ENCODE data around the gene KIAA1191. TPM values are rescaled to one million over a fixed set of nuclear protein-coding genes. Genes with fewer than 3 reads are reported as not detected.
"Not testable (repeated sequence)": the region's sequence is repeated elsewhere in the genome, so short reads cannot be mapped to it uniquely, and the experiment has no call there.

Gene KIAA1191
- total RNA-seq, 1 donor from 2014 or later, result 109 TPM

DNA sequence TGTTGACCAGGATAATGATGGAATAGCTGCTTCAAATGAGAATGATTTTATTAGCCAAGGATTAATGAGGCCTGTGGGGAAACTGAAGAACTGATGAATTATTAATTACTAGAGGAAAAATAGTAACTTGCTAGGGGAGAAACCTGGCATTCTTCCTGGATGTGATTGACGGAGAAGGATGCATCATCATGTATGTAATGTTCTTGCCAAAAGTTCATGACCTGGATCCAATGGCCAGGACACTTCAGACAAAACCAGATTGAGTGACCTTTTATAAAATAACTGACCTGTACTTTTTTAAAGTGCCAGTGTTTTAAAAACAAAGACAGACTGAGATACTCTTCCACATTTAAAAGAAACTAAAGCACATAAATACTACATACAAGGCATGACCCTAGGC lies 23.7 kb downstream of the KIAA1191 start:
- H3K27me3 Mint-ChIP-seq, result no peaks in the 10 kb centered on the region
- no peaks in the 10 kb centered on the region for H3K4me1 Mint-ChIP-seq (ENCODE audit: low read depth)
- DNase-seq (ENCODE audit: low spot score, unreplicated experiment), result no peak
- H3K36me3 Mint-ChIP-seq (ENCODE audit: insufficient read depth), result peaks cover 29% of the 10 kb centered on the region
- TF ChIP-seq, protein P1, sequence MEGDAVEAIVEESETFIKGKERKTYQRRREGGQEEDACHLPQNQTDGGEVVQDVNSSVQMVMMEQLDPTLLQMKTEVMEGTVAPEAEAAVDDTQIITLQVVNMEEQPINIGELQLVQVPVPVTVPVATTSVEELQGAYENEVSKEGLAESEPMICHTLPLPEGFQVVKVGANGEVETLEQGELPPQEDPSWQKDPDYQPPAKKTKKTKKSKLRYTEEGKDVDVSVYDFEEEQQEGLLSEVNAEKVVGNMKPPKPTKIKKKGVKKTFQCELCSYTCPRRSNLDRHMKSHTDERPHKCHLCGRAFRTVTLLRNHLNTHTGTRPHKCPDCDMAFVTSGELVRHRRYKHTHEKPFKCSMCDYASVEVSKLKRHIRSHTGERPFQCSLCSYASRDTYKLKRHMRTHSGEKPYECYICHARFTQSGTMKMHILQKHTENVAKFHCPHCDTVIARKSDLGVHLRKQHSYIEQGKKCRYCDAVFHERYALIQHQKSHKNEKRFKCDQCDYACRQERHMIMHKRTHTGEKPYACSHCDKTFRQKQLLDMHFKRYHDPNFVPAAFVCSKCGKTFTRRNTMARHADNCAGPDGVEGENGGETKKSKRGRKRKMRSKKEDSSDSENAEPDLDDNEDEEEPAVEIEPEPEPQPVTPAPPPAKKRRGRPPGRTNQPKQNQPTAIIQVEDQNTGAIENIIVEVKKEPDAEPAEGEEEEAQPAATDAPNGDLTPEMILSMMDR (IDR thresholded peaks at IDR 0.05; ENCODE audit: unreplicated experiment), result no peak
- no peaks in the 10 kb centered on the region for H3K9me3 Mint-ChIP-seq (ENCODE audit: low read depth)
- H3K4me3 Mint-ChIP-seq (ENCODE audit: low read depth), result no peak overlapping the region
- H3K27ac Mint-ChIP-seq, result no peak overlapping the region

DNA sequence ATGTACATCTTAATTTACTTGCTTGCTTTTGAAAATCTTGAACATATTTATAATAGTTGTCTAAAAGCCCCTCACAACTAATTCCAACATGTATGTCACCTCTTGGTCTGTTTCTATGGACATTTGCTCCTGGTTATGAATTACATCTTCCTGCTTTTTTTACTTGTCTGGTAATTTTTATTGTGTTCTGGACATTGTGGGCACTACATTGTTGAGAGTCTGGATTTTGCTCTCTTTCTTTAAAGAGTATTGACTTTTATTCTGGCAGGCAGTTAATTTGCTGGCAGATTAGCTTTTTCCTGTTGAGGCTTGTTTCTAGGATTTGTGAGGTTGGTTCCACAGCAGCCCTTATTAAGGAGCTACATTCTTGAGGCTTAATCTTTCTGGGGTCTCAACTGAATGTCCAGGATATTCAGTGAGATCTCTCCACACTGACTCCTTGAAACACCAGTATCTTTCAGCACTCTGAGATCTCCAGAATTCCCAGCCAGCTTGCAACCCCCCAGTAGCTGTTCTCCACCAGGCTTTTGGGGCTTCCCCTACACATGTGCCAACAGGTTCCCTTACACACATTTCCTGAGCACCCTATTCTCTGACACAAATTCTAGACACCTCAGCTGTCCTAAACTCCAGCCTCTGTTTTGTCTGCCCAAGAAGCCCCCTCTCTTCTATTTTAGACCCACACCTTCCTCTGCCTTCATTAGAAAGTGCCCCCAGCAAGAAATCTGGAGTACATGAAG lies 27.4 kb downstream of the KIAA1191 start:
- Mint-ChIP-seq H3K27me3 (no peaks in the 10 kb centered on the region), H3K36me3 (ENCODE audit: insufficient read depth) (peaks cover 18% of the 10 kb centered on the region), H3K4me3 (ENCODE audit: low read depth) (no peak overlapping the region), H3K4me1 (ENCODE audit: low read depth) (no peaks in the 10 kb centered on the region), H3K9me3 (ENCODE audit: low read depth) (no peaks in the 10 kb centered on the region), H3K27ac (no peak overlapping the region)
- TF ChIP-seq, protein P1 (IDR thresholded peaks at IDR 0.05; ENCODE audit: unreplicated experiment), result no peak
- no peak for DNase-seq (ENCODE audit: low spot score, unreplicated experiment)

DNA sequence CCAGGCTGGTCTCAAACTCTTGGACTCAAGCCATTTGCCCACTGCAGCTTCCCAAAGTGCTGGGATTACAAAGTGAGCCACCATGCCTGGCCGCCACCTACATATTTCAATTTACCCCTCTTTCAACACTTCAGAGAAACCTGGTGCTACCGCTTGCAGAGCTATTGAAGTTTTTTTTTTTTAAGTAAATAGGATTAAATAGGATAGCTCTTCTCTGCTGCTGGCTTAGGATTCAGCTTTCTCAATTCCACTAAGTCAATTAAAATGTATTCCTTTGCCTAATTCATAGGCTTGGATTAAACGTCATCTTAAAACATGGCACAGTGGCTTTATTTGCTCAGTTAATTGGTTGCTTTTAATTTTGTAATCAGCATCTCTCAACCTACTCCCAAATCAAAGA lies 41.0 kb downstream of the KIAA1191 start:
- Mint-ChIP-seq H3K9me3 (ENCODE audit: low read depth) (no peaks in the 10 kb centered on the region), H3K4me1 (ENCODE audit: low read depth) (no peaks in the 10 kb centered on the region), H3K36me3 (ENCODE audit: insufficient read depth) (peaks cover 14% of the 10 kb centered on the region), H3K4me3 (ENCODE audit: low read depth) (no peak overlapping the region), H3K27ac (no peak overlapping the region), H3K27me3 (no peaks in the 10 kb centered on the region)
- TF ChIP-seq, protein P1 (IDR thresholded peaks at IDR 0.05; ENCODE audit: unreplicated experiment), result no peak
- DNase-seq (ENCODE audit: low spot score, unreplicated experiment), result no peak

DNA sequence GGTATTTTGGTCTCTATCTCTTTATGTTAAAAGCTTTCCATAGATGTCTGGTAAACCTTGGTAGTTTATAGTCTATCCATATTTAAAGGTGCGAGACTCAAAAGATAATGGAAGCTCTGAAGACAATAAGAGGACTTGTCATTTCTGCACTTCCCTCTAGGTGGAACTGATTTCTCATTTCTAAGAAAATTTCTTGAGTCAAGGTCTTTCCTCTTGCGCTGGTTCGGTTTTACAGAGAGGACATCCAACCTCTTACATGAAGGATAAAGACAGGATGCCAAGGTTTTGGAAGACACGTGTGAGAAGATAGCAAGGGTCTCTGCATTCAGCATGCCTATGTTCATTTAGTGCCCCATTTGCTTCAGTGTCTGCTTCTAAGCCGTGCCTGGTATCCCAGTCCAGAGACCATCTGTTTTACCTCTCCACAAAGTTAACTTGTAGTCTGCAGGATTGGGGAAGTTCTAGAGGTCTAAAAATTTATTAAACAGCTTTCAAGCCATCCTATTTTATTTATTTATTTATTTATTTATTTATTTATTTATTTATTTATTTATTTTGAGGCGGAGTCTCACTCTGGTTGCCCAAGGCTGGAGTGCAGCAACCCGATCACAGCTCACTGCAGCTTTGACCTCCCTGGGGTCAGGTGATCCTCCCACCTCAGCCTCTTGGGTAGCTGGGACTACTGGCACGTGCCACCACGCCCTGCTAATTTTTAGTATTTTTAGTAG lies 41.6 kb downstream of the KIAA1191 start:
- DNase-seq (ENCODE audit: low spot score, unreplicated experiment), result no peak
- Mint-ChIP-seq H3K4me3 (ENCODE audit: low read depth) (no peak overlapping the region), H3K4me1 (ENCODE audit: low read depth) (no peaks in the 10 kb centered on the region), H3K9me3 (ENCODE audit: low read depth) (no peaks in the 10 kb centered on the region), H3K27me3 (no peaks in the 10 kb centered on the region), H3K36me3 (ENCODE audit: insufficient read depth) (peaks cover 19% of the 10 kb centered on the region), H3K27ac (no peak overlapping the region)
- TF ChIP-seq, protein P1 (IDR thresholded peaks at IDR 0.05; ENCODE audit: unreplicated experiment), result peak; percentile 10

DNA sequence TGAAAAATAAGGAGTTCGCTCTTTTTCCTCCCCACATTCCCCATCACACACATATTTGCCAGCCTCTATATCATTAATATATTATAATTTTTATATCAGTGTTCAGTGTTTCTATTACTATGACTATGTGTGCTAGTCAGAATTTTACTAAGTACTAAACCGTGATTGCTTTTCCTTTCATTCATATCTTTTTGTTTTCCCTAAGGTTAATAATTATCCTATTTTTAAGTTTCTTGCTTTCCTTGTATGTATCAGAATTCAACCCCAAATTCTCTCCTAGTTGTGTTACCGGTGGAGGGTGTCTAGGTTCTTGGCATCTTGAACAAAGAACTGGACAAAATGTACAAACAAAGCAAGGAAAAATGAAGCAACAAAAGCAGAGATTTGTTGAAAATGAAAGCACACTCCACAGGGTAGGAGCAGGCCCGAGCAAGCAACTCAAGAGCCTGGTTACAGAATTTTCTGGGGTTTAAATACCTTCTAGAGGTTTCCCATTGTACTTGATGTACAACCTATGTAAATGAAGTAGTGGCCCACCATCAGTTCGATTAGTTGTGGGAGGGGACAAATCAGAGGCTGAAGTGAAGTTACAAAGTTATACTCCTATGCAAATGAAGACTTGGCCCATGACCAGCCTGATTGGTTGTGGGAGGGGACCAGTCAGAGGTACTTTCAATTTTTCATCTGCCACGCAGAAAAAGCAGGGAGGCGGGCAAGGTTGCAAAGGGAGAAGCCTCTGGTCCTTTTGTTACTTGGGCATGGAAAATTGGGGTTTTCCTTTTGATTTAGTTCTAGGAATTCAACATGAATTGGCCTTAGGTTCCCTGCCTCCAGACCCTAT lies 43.8 kb downstream of the KIAA1191 start:
- peaks cover 20% of the 10 kb centered on the region for H3K36me3 Mint-ChIP-seq (ENCODE audit: insufficient read depth)
- DNase-seq (ENCODE audit: low spot score, unreplicated experiment), result no peak
- no peak overlapping the region for H3K4me3 Mint-ChIP-seq (ENCODE audit: low read depth)
- H3K9me3 Mint-ChIP-seq (ENCODE audit: low read depth), result no peaks in the 10 kb centered on the region
- TF ChIP-seq, protein P1 (IDR thresholded peaks at IDR 0.05; ENCODE audit: unreplicated experiment), result no peak
- H3K27me3 Mint-ChIP-seq, result no peaks in the 10 kb centered on the region
- H3K27ac Mint-ChIP-seq, result no peak overlapping the region
- H3K4me1 Mint-ChIP-seq (ENCODE audit: low read depth), result no peaks in the 10 kb centered on the region

DNA sequence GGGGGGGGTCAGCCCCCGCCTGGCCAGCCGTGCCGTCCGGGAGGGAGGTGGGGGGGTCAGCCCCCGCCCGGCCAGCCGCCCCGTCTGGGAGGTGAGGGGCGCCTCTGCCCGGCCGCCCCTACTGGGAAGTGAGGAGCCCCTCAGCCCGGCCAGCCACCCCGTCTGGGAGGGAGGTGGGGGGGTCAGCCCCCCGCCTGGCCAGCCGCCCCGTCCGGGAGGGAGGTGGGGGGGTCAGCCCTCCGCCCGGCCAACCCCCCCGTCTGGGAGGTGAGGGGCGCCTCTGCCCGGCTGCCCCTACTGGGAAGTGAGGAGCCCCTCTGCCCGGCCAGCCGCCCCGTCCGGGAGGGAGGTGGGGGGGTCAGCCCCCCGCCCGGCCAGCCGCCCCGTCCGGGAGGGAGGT lies 56.2 kb downstream of the KIAA1191 start:
- H3K4me3 Mint-ChIP-seq (ENCODE audit: low read depth); DNase-seq (ENCODE audit: low spot score, unreplicated experiment); H3K4me1 Mint-ChIP-seq (ENCODE audit: low read depth); H3K27ac Mint-ChIP-seq; H3K27me3 Mint-ChIP-seq; H3K9me3 Mint-ChIP-seq (ENCODE audit: low read depth): not testable (repeated sequence)
- H3K36me3 Mint-ChIP-seq (ENCODE audit: insufficient read depth), result peaks cover 45% of the 10 kb centered on the region

All from progenitor cell of endocrine pancreas (in vitro differentiated cells).